K562 (cell line): ENCODE results near the gene CRB2.

Experiments used
- C11orf30 ChIP-seq: fragments of 450-650 bp; IDR thresholded peaks from 2 replicates; pipeline ENCODE4 v1.6.1; 2016; ENCODE audit warnings: low read depth, mild to moderate bottlenecking
- ETV1 ChIP-seq: fragments of 450-650 bp; conservative IDR thresholded peaks from 2 replicates; pipeline ENCODE4 v1.6.1; 2016; ENCODE audit warnings: missing genetic modification characterization, control low read depth, low read depth, missing compliant biosample characterization
- POU5F1 ChIP-seq: fragments of 150-350 bp; IDR thresholded peaks from 2 replicates; pipeline ENCODE4 v1.6.1; 2014; ENCODE audit warnings: borderline replicate concordance, low read length, low read depth, mild to moderate bottlenecking; ENCODE audit not compliant: partially characterized antibody
- SMC3 ChIP-seq: conservative IDR thresholded peaks from 2 replicates; pipeline ENCODE4 v1.6.1; 2011; ENCODE audit warnings: low read depth, low read length, improper control_type of control experiment; ENCODE audit not compliant: insufficient read depth
- TAF1 ChIP-seq: IDR thresholded peaks from 2 replicates; pipeline ENCODE4 v1.6.1; 2011; ENCODE audit warnings: mild to moderate bottlenecking, low read length, moderate library complexity; ENCODE audit not compliant: insufficient read depth, control insufficient read depth, severe bottlenecking; ENCODE audit errors: extremely low read depth
- TF ChIP-seq, protein P1 (sequence below), 3 experiments: IDR thresholded peaks in 2 of 3; conservative IDR thresholded peaks in 1 of 3; 2 replicates each; pipeline ENCODE4 v1.5.1; 2011 to 2012; ENCODE audit warnings: low read length in 3 of 3, mild to moderate bottlenecking in 3 of 3, control low read depth in 2 of 3, improper control_type of control experiment in 1 of 3, inconsistent platforms in 1 of 3, low read depth in 1 of 3, mixed read lengths in 1 of 3, moderate library complexity in 1 of 3; ENCODE audit not compliant: insufficient read depth in 2 of 3
- TF ChIP-seq, protein P2 (sequence below): fragments of 450-650 bp; IDR thresholded peaks from 2 replicates; pipeline ENCODE4 v1.6.1; 2016; ENCODE audit warnings: mild to moderate bottlenecking
- TF ChIP-seq, protein P3 (sequence below): sonication (generic); formaldehyde crosslinking; IDR thresholded peaks from 2 replicates; pipeline ENCODE4 v1.4.0; 2020; ENCODE audit warnings: mild to moderate bottlenecking, missing genetic modification reagents

DNA sequence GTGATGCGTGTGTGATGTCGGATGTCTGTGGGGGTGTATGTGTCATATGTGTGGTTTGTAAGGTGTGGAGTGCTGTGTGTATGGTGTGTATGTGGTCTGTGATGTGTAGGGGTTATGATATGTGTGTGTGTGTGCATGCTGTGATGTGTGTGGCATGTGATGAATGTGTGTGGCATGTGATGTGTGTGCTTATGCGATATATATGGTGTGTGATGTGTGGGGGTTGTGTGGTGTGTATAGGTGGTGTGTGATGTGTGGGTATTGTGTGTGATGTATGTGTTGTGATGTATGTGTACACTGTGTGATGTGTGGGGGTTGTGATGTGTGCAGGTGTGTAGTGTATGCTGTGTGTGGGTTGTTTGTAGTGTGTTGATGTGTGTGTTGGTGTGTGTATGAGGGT, 9.2 kb upstream of the CRB2 start:
- no peak for TF ChIP-seq POU5F1
- no peak for TF ChIP-seq ETV1 (tag)
- TF ChIP-seq TAF1: no peak
- TF ChIP-seq, protein P1, sequence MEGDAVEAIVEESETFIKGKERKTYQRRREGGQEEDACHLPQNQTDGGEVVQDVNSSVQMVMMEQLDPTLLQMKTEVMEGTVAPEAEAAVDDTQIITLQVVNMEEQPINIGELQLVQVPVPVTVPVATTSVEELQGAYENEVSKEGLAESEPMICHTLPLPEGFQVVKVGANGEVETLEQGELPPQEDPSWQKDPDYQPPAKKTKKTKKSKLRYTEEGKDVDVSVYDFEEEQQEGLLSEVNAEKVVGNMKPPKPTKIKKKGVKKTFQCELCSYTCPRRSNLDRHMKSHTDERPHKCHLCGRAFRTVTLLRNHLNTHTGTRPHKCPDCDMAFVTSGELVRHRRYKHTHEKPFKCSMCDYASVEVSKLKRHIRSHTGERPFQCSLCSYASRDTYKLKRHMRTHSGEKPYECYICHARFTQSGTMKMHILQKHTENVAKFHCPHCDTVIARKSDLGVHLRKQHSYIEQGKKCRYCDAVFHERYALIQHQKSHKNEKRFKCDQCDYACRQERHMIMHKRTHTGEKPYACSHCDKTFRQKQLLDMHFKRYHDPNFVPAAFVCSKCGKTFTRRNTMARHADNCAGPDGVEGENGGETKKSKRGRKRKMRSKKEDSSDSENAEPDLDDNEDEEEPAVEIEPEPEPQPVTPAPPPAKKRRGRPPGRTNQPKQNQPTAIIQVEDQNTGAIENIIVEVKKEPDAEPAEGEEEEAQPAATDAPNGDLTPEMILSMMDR (IDR thresholded peaks at IDR 0.05 in 2 of 3, conservative IDR thresholded peaks at IDR 0.05 in 1 of 3; ENCODE audit: insufficient read depth in 2 of 3, low read depth in 1 of 3, low read length in 3 of 3): no peak
- no peak for TF ChIP-seq C11orf30
- TF ChIP-seq, protein P2, sequence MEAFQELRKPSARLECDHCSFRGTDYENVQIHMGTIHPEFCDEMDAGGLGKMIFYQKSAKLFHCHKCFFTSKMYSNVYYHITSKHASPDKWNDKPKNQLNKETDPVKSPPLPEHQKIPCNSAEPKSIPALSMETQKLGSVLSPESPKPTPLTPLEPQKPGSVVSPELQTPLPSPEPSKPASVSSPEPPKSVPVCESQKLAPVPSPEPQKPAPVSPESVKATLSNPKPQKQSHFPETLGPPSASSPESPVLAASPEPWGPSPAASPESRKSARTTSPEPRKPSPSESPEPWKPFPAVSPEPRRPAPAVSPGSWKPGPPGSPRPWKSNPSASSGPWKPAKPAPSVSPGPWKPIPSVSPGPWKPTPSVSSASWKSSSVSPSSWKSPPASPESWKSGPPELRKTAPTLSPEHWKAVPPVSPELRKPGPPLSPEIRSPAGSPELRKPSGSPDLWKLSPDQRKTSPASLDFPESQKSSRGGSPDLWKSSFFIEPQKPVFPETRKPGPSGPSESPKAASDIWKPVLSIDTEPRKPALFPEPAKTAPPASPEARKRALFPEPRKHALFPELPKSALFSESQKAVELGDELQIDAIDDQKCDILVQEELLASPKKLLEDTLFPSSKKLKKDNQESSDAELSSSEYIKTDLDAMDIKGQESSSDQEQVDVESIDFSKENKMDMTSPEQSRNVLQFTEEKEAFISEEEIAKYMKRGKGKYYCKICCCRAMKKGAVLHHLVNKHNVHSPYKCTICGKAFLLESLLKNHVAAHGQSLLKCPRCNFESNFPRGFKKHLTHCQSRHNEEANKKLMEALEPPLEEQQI: no peak
- TF ChIP-seq SMC3: no peak
- TF ChIP-seq, protein P3, sequence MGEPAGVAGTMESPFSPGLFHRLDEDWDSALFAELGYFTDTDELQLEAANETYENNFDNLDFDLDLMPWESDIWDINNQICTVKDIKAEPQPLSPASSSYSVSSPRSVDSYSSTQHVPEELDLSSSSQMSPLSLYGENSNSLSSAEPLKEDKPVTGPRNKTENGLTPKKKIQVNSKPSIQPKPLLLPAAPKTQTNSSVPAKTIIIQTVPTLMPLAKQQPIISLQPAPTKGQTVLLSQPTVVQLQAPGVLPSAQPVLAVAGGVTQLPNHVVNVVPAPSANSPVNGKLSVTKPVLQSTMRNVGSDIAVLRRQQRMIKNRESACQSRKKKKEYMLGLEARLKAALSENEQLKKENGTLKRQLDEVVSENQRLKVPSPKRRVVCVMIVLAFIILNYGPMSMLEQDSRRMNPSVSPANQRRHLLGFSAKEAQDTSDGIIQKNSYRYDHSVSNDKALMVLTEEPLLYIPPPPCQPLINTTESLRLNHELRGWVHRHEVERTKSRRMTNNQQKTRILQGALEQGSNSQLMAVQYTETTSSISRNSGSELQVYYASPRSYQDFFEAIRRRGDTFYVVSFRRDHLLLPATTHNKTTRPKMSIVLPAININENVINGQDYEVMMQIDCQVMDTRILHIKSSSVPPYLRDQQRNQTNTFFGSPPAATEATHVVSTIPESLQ (CRISPR knock-in tag): no peak
